Epithelial cell of proximal tubule (primary cell): ENCODE data around the gene WDR6. TPM values are rescaled to one million over a fixed set of nuclear protein-coding genes. Genes with fewer than 3 reads are reported as not detected.

Source experiments
- DNase-seq: peaks from one replicate; pipeline ENCODE4 v3.0.0-alpha.2; 2011; ENCODE audit warnings: low read depth
- H3K4me3 ChIP-seq: 2 replicates; pipeline ENCODE4 v1.5.1; 2011; ENCODE audit warnings: low read depth, mild to moderate bottlenecking, low read length
- CTCF ChIP-seq: conservative IDR thresholded peaks from 2 replicates; pipeline ENCODE4 v1.5.1; 2012; ENCODE audit warnings: low read depth, mild to moderate bottlenecking, low read length
- total RNA-seq: library from RNA; depleted of rRNA; stranded (reverse); fragments of >200 nt; gene quantifications from 2 replicates; pipeline ENCODE4 v1.2.3, GENCODE V29; 2015

Gene WDR6
- total RNA-seq, 1 donor from 2014 or later, result 99.5 TPM

- H3K4me3 ChIP-seq, result peak overlapping the region; percentile 90
- TF ChIP-seq CTCF, result no peak
These were observed 15.2 kb upstream of the WDR6 start for GRCh38 chr3:48991851-48992545.

GRCh38 chr3:48993834-48994233 is 13.4 kb upstream of the WDR6 start:
- no peak for DNase-seq
- H3K4me3 ChIP-seq, result no peak overlapping the region
- TF ChIP-seq CTCF, result no peak

More at GRCh38 chr3:48991851-48992545, 15.2 kb upstream of the WDR6 start:
- DNase-seq, result no peak

- H3K4me3 ChIP-seq, result no peak overlapping the region
- no peak for TF ChIP-seq CTCF
- DNase-seq, result no peak
These were observed 10.6 kb upstream of the WDR6 start for GRCh38 chr3:48996640-48997039.

GRCh38 chr3:48997102-48997635 is 10.0 kb upstream of the WDR6 start:
- DNase-seq, result no peak
- H3K4me3 ChIP-seq, result no peak overlapping the region
- TF ChIP-seq CTCF, result no peak

- no peak for DNase-seq
- TF ChIP-seq CTCF, result no peak
- H3K4me3 ChIP-seq, result no peak overlapping the region
These were observed 9.2 kb upstream of the WDR6 start for GRCh38 chr3:48997714-48998637.

GRCh38 chr3:48999085-48999858 is 7.9 kb upstream of the WDR6 start:
- DNase-seq, result no peak
- TF ChIP-seq CTCF, result no peak
- H3K4me3 ChIP-seq, result no peak overlapping the region
